Pons (tissue), 1 donor: ENCODE results near the gene C16orf87.
A peak's percentile ranks its signal among the peaks of the same experiment; 100 is the strongest.
"Not testable (repeated sequence)": the region's sequence is repeated elsewhere in the genome, so short reads cannot be mapped to it uniquely, and the experiment has no call there.

Experiments used
- DNase-seq: peaks from one replicate; pipeline ENCODE4 v3.0.0-alpha.2; 2016; ENCODE audit warnings: low spot score

C16orf87 gene

GRCh38 chr16:46797501-46797900 is 33.5 kb downstream of the C16orf87 start:
- DNase-seq: no peak

- no peak for DNase-seq
Measured at GRCh38 chr16:46796764-46797269, 34.2 kb downstream of the C16orf87 start.

GRCh38 chr16:46793841-46794240 is 37.1 kb downstream of the C16orf87 start:
- no peak for DNase-seq

- no peak for DNase-seq
Measured at GRCh38 chr16:46790599-46791270, 40.2 kb downstream of the C16orf87 start.

GRCh38 chr16:46789499-46790414 is 41.2 kb downstream of the C16orf87 start:
- DNase-seq: peak; percentile 46

- DNase-seq: no peak
Measured at GRCh38 chr16:46788891-46789474, 42.0 kb downstream of the C16orf87 start.

- DNase-seq: no peak
Measured at GRCh38 chr16:46787909-46788308, 43.1 kb downstream of the C16orf87 start.

GRCh38 chr16:46785076-46785845 is 45.7 kb downstream of the C16orf87 start:
- DNase-seq: no peak

- DNase-seq: not testable (repeated sequence)
Measured at GRCh38 chr16:46784569-46784968, 46.4 kb downstream of the C16orf87 start.

GRCh38 chr16:46783800-46784199 is 47.2 kb downstream of the C16orf87 start:
- DNase-seq: no peak

GRCh38 chr16:46782320-46782719 is 48.7 kb downstream of the C16orf87 start:
- DNase-seq: no peak

- DNase-seq: no peak
Measured at GRCh38 chr16:46777804-46778203, 53.2 kb downstream of the C16orf87 start.

- DNase-seq: no peak
Measured at GRCh38 chr16:46775214-46775613, 55.8 kb downstream of the C16orf87 start.

GRCh38 chr16:46774743-46775177 is 56.2 kb downstream of the C16orf87 start:
- DNase-seq: no peak

- DNase-seq: no peak
Measured at GRCh38 chr16:46772463-46772862, 58.5 kb downstream of the C16orf87 start.

GRCh38 chr16:46768809-46769208 is 62.2 kb downstream of the C16orf87 start:
- no peak for DNase-seq

- no peak for DNase-seq
Measured at GRCh38 chr16:46765050-46765449, 65.9 kb downstream of the C16orf87 start.

GRCh38 chr16:46763147-46763546 is 67.8 kb downstream of the C16orf87 start:
- DNase-seq: no peak

GRCh38 chr16:46762583-46762982 is 68.4 kb downstream of the C16orf87 start:
- DNase-seq: no peak

GRCh38 chr16:46759309-46759708 is 71.7 kb downstream of the C16orf87 start:
- no peak for DNase-seq

- no peak for DNase-seq
Measured at GRCh38 chr16:46757339-46758050, 73.5 kb downstream of the C16orf87 start.
